Sigmoid colon (tissue), 4 donors: ENCODE data around the gene PLEKHA8.

Source experiments
- CTCF ChIP-seq, 4 experiments: fragments of 450-650 bp in 3 of 4; fragments of 200-600 bp in 1 of 4; IDR thresholded peaks; one replicate each; pipeline ENCODE4 v1.5.1; 2016 to 2019; ENCODE audit warnings: antibody characterized with exemption in 4 of 4, mild to moderate bottlenecking in 3 of 4, moderate library complexity in 2 of 4
- EP300 ChIP-seq, 4 donors: sonication (generic); formaldehyde crosslinking; IDR thresholded peaks; one replicate each; pipeline ENCODE4 v1.6.1; 2017; ENCODE audit warnings: antibody characterized with exemption in 4 of 4
- POLR2A ChIP-seq, 2 donors: fragments of 450-650 bp; IDR thresholded peaks; one replicate each; pipeline ENCODE4 v1.6.1; 2016; ENCODE audit warnings: antibody characterized with exemption in 2 of 2, mild to moderate bottlenecking in 2 of 2, moderate library complexity in 2 of 2
- POLR2AphosphoS5 ChIP-seq, 4 donors: sonication (generic); formaldehyde crosslinking; IDR thresholded peaks; one replicate each; pipeline ENCODE4 v1.6.1; 2017; ENCODE audit warnings: antibody characterized with exemption in 4 of 4

GRCh38 chr7:30102281-30102680, 74.1 kb downstream of the PLEKHA8 start:
- TF ChIP-seq EP300 (IDR thresholded peaks at IDR 0.05), result no peak
- no peak for TF ChIP-seq POLR2AphosphoS5 (IDR thresholded peaks at IDR 0.05)
- TF ChIP-seq CTCF (IDR thresholded peaks at IDR 0.05), result no peak
- no peak for TF ChIP-seq POLR2A (IDR thresholded peaks at IDR 0.05)
